HL-60 (cell line): ENCODE data around the gene TAOK3.

Experiments
- DNase-seq, 2 experiments: peaks; one replicate each; pipeline ENCODE4 v3.0.0-alpha.2; 2010 to 2020; ENCODE audit warnings: low read depth in 1 of 2, low spot score in 1 of 2
- H3K27ac ChIP-seq: fragments of 250-450 bp; sonication (Bioruptor Pico); replicated peaks from 2 replicates; pipeline ENCODE4 v1.5.1; 2020; ENCODE audit warnings: mild to moderate bottlenecking, moderate library complexity
- H3K27me3 ChIP-seq: fragments of 250-450 bp; sonication (Bioruptor Pico); 2 replicates; pipeline ENCODE4 v1.5.1; 2021; ENCODE audit warnings: mild to moderate bottlenecking, moderate library complexity; ENCODE audit not compliant: insufficient read depth, poor library complexity, severe bottlenecking
- H3K4me3 ChIP-seq: replicated peaks from 2 replicates; pipeline ENCODE4 v1.5.1; 2011; ENCODE audit warnings: mild to moderate bottlenecking, control low read depth, low read length; ENCODE audit not compliant: insufficient read depth
- CTCF ChIP-seq: IDR thresholded peaks from one replicate; pipeline ENCODE4 v1.5.1; 2011; ENCODE audit warnings: low read length, control low read depth, inconsistent platforms; ENCODE audit not compliant: insufficient read depth
- GABPA ChIP-seq: IDR thresholded peaks from 2 replicates; pipeline ENCODE4 v1.6.1; 2012; ENCODE audit warnings: low read depth
- POLR2AphosphoS5 ChIP-seq: IDR thresholded peaks from 2 replicates; pipeline ENCODE4 v1.6.1; 2012; ENCODE audit warnings: low read depth
- REST ChIP-seq: IDR thresholded peaks from 2 replicates; pipeline ENCODE4 v1.6.1; 2012; ENCODE audit warnings: low read depth; ENCODE audit not compliant: insufficient replicate concordance
- SPI1 ChIP-seq: IDR thresholded peaks from 2 replicates; pipeline ENCODE4 v1.6.1; 2012; ENCODE audit warnings: low read depth, mild to moderate bottlenecking, borderline replicate concordance

TAOK3 gene

GRCh38 chr12:118346895-118347294, 25.8 kb downstream of the TAOK3 start:
- peak in 1 of 2 experiments; percentile 41 for DNase-seq
- H3K27ac ChIP-seq = peak overlapping the region; percentile 19
- no peaks in the 10 kb centered on the region for H3K27me3 ChIP-seq
- TF ChIP-seq SPI1 (no peak), CTCF (no peak), POLR2AphosphoS5 (no peak), REST (no peak), GABPA (no peak)
- no peak overlapping the region for H3K4me3 ChIP-seq

GRCh38 chr12:118345355-118345754, 27.4 kb downstream of the TAOK3 start:
- no peaks in the 10 kb centered on the region for H3K27me3 ChIP-seq
- DNase-seq = no peak

GRCh38 chr12:118344829-118345228, 27.9 kb downstream of the TAOK3 start:
- no peak for DNase-seq
- Histone ChIP-seq H3K4me3 (no peak overlapping the region), H3K27ac (0 out of 2 replicates have a peak overlapping the region, but pooled peaks have one; percentile 19), H3K27me3 (no peaks in the 10 kb centered on the region)
- TF ChIP-seq CTCF (no peak), POLR2AphosphoS5 (no peak), SPI1 (no peak), REST (no peak)

More at GRCh38 chr12:118345355-118345754, 27.4 kb downstream of the TAOK3 start:
- TF ChIP-seq POLR2AphosphoS5 (no peak), CTCF (no peak), GABPA (no peak)
- Histone ChIP-seq H3K27ac (0 out of 2 replicates have a peak overlapping the region, but pooled peaks have one; percentile 19), H3K4me3 (no peak overlapping the region)

- H3K4me3 ChIP-seq = no peak overlapping the region
- H3K27me3 ChIP-seq = no peaks in the 10 kb centered on the region
- 0 out of 2 replicates have a peak overlapping the region, but pooled peaks have one; percentile 30 for H3K27ac ChIP-seq
- TF ChIP-seq SPI1 = no peak
- no peak for TF ChIP-seq REST
- no peak for TF ChIP-seq CTCF
- TF ChIP-seq GABPA = no peak
- TF ChIP-seq POLR2AphosphoS5 = no peak
- no peak for DNase-seq
These were observed 30.6 kb downstream of the TAOK3 start for GRCh38 chr12:118342090-118342489.
